SU-DHL-6 (cell line): ENCODE results near the gene PKD2.

ENCODE experiments used
- CTCF ChIP-seq: fragments of 200-600 bp; sonication (generic); IDR thresholded peaks from one replicate; pipeline ENCODE4 v1.5.1; 2017; ENCODE audit warnings: antibody characterized with exemption, mild to moderate bottlenecking, low read length, moderate library complexity; ENCODE audit not compliant: insufficient read depth, poor library complexity, severe bottlenecking
- EZH2phosphoT487 ChIP-seq: fragments of 200-600 bp; sonication (generic), shearing (Covaris generic); conservative IDR thresholded peaks from 2 replicates; pipeline ENCODE4 v1.6.1; 2018; ENCODE audit warnings: mild to moderate bottlenecking, antibody characterized with exemption, low read length, moderate library complexity, mixed read lengths

DNA sequence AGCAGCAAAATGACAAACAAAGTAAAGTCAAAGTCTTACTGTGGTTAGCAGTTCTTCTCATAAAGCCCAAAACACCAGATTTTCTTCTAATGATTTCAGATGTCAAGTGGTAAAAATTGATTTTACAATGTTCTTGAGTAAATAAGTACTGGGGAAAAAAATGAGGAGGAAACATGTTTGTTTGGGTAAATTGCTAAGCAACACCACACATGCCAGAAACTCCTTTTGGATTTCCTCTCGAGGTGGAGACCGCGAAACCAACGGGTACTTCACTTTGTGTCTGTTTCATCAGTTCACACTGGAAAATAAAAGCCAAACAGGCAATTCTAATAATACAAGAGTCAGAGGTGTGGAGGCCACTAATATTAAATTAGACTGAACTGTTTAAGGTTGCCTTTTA lies 4.6 kb upstream of the PKD2 start:
- no peak for TF ChIP-seq CTCF
- no peak for TF ChIP-seq EZH2phosphoT487
